Fibroblast of lung (primary cell): ENCODE measurements around the gene CIPC.

Experiments used
- EZH2 ChIP-seq: IDR thresholded peaks from 2 replicates; pipeline ENCODE4 v1.5.1; 2012; ENCODE audit warnings: low read length, control low read depth, mild to moderate bottlenecking; ENCODE audit errors: missing control alignments
- TF ChIP-seq, protein P1 (sequence below), 2 donors: IDR thresholded peaks in 1 of 2; conservative IDR thresholded peaks in 1 of 2; 1 replicate in 1 of 2; 2 replicates in 1 of 2; pipeline ENCODE4 v1.5.1; 2011 to 2012; ENCODE audit warnings: low read length in 2 of 2, control low read depth in 1 of 2, inconsistent platforms in 1 of 2, low read depth in 1 of 2, mild to moderate bottlenecking in 1 of 2

DNA sequence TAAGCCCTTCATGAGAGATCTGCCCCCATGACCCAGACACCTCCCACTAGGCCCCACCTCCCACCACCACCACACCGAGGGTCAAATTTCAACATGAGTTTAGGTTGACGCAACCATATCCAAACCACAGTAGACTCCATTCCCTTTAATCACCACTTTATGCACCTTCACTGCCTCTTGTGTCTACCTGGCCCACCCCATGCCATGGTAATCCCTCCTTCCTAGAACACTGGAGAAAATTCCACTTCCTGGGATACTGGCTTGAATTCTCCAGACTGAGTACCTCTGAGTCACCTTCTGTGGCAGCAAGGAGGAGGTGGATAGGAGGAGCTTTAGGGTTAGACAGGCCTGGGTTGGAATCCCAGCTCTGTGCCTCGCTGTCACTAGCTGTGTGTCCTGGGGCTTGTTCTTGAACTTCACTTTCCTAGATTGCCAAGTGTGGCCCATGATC lies 26.1 kb upstream of the CIPC start:
- no peak for TF ChIP-seq EZH2
- TF ChIP-seq, protein P1, sequence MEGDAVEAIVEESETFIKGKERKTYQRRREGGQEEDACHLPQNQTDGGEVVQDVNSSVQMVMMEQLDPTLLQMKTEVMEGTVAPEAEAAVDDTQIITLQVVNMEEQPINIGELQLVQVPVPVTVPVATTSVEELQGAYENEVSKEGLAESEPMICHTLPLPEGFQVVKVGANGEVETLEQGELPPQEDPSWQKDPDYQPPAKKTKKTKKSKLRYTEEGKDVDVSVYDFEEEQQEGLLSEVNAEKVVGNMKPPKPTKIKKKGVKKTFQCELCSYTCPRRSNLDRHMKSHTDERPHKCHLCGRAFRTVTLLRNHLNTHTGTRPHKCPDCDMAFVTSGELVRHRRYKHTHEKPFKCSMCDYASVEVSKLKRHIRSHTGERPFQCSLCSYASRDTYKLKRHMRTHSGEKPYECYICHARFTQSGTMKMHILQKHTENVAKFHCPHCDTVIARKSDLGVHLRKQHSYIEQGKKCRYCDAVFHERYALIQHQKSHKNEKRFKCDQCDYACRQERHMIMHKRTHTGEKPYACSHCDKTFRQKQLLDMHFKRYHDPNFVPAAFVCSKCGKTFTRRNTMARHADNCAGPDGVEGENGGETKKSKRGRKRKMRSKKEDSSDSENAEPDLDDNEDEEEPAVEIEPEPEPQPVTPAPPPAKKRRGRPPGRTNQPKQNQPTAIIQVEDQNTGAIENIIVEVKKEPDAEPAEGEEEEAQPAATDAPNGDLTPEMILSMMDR (conservative IDR thresholded peaks at IDR 0.05 in 1 of 2, IDR thresholded peaks at IDR 0.05 in 1 of 2; ENCODE audit: low read depth in 1 of 2, low read length in 2 of 2): no peak
